ENCODE data around the gene KCNJ15.
"Not testable (repeated sequence)": the region's sequence is repeated elsewhere in the genome, so short reads cannot be mapped to it uniquely, and the experiment has no call there.

Gene KCNJ15

DNA sequence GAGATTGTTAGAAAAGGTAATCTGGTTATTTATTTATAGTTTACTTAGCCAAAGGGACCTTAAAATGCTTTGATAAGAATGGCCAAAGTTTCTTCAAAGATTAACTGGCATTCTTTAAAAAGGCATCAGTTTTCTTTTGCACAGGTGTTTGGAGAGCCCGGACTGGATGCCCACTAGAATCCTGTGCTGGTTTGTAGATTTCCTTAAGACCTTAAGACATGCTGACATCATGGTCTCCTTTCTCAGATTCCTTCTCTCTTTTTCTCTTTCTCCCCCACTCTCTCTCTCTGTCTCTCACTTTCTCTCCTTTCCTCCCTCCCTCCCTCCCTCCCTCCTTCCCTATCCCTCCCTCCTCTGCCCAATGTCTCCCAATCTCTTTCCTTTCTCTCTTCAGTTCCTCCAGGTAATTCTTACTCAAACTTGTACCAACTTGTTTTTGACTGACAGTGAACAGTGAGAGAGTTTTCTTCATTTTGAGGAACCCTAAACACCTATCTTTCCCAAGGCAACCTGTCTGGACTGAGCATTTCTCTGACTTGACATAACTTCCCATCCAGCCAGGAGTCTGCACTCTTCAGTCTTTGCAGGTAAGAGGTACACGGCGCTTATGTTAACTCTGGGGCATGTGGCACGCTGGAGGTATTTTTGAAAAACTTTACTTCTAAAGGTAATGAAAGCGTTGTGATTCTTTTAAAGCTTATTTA is at the start of gene KCNJ15:
Gene KCNJ15, plus strand, starts transcription at position 393 of the 704 bp plus-strand sequence. CDS start 42,271 bp downstream, outside the sequence.
- no peak for DNase-seq (ENCODE audit: low read depth, low spot score)

GRCh38 chr21:38208118-38208517 is 48.7 kb upstream of the KCNJ15 start:
- no peak for DNase-seq (ENCODE audit: low read depth, low spot score)

DNA sequence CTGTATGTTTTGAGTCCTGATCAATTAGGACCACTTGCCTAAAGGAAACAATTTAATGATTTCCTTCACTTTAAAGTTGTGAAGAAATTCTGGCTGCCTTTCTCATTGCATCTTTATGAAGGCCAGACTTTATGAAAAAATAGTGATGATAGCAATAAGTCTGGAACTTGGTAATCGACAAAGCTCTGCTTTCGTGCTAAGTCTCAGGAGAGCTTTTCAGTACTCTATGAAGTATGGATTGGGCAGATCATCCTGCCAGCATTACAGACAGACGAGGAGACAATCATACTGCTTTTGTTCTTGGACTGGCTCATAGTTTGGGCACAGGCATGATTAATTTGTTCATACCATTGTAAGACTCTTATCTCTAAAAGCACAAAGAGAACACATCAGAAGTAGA is 45.5 kb upstream of the KCNJ15 start:
- no peak for DNase-seq (ENCODE audit: low read depth, low spot score)

GRCh38 chr21:38212706-38213105 is 44.1 kb upstream of the KCNJ15 start:
- no peak for DNase-seq (ENCODE audit: low read depth, low spot score)

- peak; percentile 16 for DNase-seq (ENCODE audit: low read depth, low spot score)
Measured at GRCh38 chr21:38219049-38219628, 37.7 kb upstream of the KCNJ15 start.

DNA sequence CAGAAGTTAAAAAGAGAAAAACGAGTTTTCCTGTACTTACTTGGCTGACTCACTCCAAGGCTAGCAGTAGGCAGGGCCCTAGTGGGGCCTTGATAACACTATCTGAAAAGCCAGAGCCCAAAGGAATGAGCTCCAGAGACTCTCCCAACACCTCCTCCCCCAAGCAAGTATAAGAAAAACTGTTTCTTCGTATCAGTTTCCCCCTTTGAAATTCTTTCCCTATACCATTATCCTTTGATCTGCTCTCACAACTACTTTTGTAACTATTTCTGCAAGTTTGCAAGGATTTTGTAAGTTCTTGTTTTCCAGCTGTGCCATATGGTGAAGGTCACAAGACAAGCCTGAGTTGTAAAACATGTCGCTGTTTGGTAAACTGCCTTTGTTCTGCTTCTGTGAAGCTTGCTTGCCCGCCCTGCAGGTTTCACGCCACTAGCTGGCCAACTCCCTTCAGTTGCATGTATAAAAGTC is 36.5 kb upstream of the KCNJ15 start:
- no peak for DNase-seq (ENCODE audit: low read depth, low spot score)

DNA sequence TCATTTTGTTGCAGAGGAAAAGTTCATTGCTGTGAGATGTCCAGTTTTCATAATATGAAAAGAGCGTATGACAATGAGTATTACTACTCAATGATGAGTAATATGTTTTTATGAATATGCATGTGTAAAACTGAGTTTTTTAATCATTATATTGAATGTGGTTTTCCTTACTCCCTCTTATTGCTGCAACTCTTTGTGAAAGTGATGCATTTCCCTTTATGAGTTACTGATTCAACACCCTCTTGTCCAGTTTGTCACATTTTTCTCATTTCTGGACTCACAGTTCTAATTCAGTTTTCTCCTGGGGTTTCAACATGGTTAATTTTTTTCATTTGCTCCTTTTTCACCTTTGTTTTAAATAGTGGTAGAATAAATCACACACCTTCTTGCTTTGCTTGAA is 35.2 kb upstream of the KCNJ15 start:
- no peak for DNase-seq (ENCODE audit: low read depth, low spot score)

GRCh38 chr21:38223893-38224540 is 32.8 kb upstream of the KCNJ15 start:
- DNase-seq (ENCODE audit: low read depth, low spot score) = no peak

GRCh38 chr21:38227401-38227800 is 29.4 kb upstream of the KCNJ15 start:
- no peak for DNase-seq (ENCODE audit: low read depth, low spot score)

DNA sequence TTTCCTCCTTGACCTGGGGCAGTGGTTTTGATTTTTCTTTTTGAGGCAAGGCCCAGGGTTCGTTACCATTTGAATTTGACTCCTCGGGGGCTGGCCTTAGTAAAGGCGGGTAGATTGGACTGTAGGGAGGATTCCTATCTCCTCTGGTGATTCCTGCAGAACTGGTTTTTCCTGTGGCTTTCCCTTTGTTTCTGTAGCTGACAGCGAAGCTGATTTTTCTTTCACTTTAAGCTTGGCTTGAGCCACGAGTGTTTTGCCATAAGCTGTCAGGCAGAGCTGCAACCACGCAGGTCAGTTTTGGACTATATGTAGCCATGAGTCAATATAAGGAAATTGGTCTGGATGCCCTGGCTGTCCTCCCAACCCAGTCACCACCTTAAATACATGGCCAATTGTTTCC is 28.7 kb upstream of the KCNJ15 start:
- no peak for DNase-seq (ENCODE audit: low read depth, low spot score)

GRCh38 chr21:38228537-38228936 is 28.3 kb upstream of the KCNJ15 start:
- no peak for DNase-seq (ENCODE audit: low read depth, low spot score)

- DNase-seq (ENCODE audit: low read depth, low spot score) = no peak
Measured at GRCh38 chr21:38229260-38229877, 27.4 kb upstream of the KCNJ15 start.

- DNase-seq (ENCODE audit: low read depth, low spot score) = no peak
Measured at GRCh38 chr21:38234395-38235142, 22.2 kb upstream of the KCNJ15 start.

DNA sequence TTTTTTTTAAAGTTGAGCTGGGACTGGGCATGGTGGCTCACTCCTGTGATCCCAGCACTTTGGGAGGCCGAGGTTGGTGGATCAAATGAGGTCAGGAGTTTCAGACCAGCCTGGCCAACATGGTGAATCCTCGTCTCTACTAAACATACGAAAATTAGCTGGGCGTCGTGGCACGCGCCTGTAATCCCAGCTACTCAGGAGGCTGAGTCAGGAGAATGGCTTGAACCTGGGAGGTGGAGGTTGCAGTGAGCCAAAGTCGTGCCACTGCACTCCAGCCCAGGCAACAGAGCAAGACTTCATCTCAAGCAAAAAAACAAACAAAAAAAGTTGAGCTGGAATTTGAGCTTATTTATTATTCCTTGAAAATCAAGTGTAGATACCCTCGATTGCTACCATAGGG is 21.5 kb upstream of the KCNJ15 start:
- not testable (repeated sequence) for DNase-seq (ENCODE audit: low read depth, low spot score)

DNA sequence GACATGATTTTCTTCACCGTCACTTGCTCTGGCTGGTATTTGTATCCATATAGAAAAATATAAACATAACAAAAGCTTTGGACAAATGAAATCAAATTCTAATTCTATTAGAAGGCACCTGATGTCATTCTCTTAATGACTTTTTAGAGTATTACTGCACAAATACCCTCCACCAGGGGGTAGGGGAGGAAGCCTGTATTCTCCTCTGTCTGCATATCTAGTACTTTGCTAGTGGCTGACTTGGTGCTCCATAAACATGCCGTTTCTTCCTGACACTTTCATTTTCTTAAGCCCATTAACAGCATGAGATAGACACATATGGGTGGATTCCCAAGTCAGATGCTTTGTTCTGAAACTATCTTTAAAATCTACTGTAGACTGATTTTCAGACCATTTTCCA is 20.6 kb upstream of the KCNJ15 start:
- DNase-seq (ENCODE audit: low read depth, low spot score) = no peak

DNA sequence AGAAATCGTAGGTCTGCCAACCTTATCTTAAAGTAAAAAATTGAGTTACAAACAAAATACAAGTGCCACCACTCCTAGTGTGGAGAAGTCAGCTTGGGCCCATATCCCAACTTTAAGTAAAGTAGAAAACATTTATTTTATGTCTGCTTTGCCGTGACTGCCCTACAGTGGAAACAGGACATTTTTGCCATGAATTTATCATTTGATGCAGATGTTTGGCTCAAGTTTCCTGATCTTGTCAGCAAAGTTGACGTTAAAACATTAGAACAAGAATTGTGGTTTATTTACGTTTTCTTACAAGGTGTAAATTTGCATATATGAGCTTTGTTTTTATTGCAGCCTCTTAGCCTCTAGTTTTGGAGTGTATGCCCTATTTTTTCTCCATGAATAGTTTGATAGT is 17.1 kb upstream of the KCNJ15 start:
- no peak for DNase-seq (ENCODE audit: low read depth, low spot score)

- DNase-seq (ENCODE audit: low read depth, low spot score) = no peak
Measured at GRCh38 chr21:38240129-38240528, 16.7 kb upstream of the KCNJ15 start.

- DNase-seq (ENCODE audit: low read depth, low spot score) = no peak
Measured at GRCh38 chr21:38241029-38241740, 15.6 kb upstream of the KCNJ15 start.

DNA sequence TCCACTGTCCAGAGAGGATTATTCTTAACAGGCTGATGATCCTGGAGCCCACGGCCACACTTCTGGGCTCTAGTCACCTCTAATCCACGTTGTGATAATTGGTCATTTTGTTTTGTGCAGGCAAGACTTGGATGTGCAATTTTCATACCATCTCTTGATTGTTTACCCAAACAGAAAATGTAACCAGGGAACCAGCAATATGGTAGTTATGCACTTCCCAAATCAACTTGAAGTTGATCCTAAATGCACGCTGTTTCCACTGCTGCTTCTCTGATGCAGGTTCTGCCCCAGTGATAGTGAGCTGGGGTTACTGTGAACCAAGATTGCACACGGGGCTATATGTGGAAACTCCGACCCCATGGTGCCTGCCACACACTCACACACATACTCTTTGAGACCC is 14.7 kb upstream of the KCNJ15 start:
- no peak for DNase-seq (ENCODE audit: low read depth, low spot score)

DNA sequence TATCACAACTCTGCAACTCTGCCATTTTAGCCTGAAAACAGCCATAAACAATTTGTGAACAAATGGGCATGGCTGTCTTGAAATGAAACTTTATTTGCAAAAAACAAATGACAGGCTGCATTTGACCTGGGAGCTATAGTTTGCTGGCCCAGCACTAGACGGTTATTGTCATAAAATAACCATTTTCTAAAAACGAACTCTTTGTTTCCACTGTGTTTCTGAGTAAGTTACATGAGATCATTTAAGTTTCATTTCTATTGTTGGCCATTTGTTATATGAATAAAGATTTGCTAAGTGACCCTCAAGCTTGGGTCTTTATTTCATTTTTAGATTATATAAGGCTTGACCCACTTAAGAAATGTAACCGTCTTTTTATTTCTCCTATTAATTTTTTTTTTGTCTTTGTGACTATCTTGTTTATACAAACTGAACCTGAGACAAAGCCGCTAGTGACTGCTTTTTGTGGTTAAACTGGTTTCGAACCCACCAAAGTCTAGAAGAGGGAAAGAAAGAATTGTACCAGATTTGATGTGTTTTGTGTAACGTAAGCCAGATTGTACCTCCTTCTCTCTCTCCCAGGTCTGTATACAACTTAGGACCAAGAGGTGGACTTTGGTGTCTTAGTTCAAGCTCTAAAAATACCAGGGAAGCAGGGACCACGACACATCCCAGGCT is 12.9 kb upstream of the KCNJ15 start:
- DNase-seq (ENCODE audit: low read depth, low spot score) = no peak

DNA sequence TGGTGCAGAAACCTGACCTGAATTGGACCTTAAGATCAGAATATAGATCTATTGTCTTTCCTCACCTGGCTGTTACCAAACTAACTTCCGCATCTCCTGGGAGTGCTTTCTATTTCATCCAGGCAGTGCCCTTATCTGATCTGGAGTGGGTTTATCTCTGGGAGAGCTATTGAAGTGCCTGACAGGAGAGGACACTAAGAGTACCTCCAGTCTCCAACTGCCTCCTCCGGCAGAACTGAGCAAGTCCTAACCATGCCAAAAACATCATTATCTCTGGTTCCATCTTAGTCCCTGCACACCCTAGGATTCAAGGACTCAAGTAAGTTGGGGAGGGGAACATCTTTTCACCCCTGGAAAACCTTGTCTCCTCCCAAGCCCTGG is 12.4 kb upstream of the KCNJ15 start:
- DNase-seq (ENCODE audit: low read depth, low spot score) = no peak
